Thoracic aorta (tissue), 2 donors: Measurements from ENCODE around the gene TTC21A. TPM values are rescaled to one million over a fixed set of nuclear protein-coding genes. Genes with fewer than 3 reads are reported as not detected.

ENCODE experiments used
- total RNA-seq, 2 donors: library from RNA; depleted of rRNA; stranded (reverse); fragments of >200 nt; gene quantifications; one replicate each; pipeline versions ENCODE4 v1.1.0 to v1.2.3, GENCODE V29; 2016

The TTC21A gene
- total RNA-seq, 2 donors from 2014 or later: 3.0 to 14.9 TPM

Other genes starting within 250 kb of the TTC21A start
- under 1 TPM in 1 of 2 donors, not detected in 1; 0.07 TPM for gene SCN11A, start 55.7 kb upstream of the TTC21A start, total RNA-seq
- gene WDR48, start 55.7 kb upstream of the TTC21A start, total RNA-seq: 10 to 100 TPM; 17.7 to 29.9 TPM
- gene GORASP1, start 53 bp upstream of the TTC21A start, total RNA-seq: 10 to 100 TPM; 59.3 to 84.6 TPM
- 100 to 1,000 TPM in 1 of 2 donors, 10 to 100 TPM in 1; 96.8 to 117 TPM for gene CSRNP1, start 45.9 kb downstream of the TTC21A start, total RNA-seq
- 1 to 10 TPM in 1 of 2 donors, not detected in 1; 2.0 TPM for gene XIRP1, start 84.9 kb downstream of the TTC21A start, total RNA-seq
- under 1 TPM; 0.28 to 0.54 TPM for gene CX3CR1, start 172.4 kb downstream of the TTC21A start, total RNA-seq
- not detected for gene CCR8, start 222.0 kb downstream of the TTC21A start, total RNA-seq